Endothelial cell (in vitro differentiated cells): ENCODE data around the gene FAM9A. TPM values are rescaled to one million over a fixed set of nuclear protein-coding genes. Genes with fewer than 3 reads are reported as not detected.

Experiments
- DNase-seq: peaks from one replicate; pipeline ENCODE4 v3.0.0; 2021; ENCODE audit warnings: low spot score
- H3K27ac Mint-ChIP-seq: one replicate; pipeline ENCODE4 v1.8.0; 2021; ENCODE audit warnings: mixed read lengths, inconsistent platforms; ENCODE audit not compliant: unreplicated experiment
- H3K27me3 Mint-ChIP-seq: one replicate; pipeline ENCODE4 v1.8.0; 2021; ENCODE audit warnings: mild to moderate bottlenecking, moderate library complexity, mixed read lengths, inconsistent platforms; ENCODE audit not compliant: unreplicated experiment
- H3K36me3 Mint-ChIP-seq: one replicate; pipeline ENCODE4 v1.8.0; 2021; ENCODE audit warnings: mild to moderate bottlenecking, low read depth, mixed read lengths, inconsistent platforms; ENCODE audit not compliant: unreplicated experiment
- H3K4me1 Mint-ChIP-seq: one replicate; pipeline ENCODE4 v1.8.0; 2021; ENCODE audit warnings: mild to moderate bottlenecking, mixed read lengths, inconsistent platforms; ENCODE audit not compliant: unreplicated experiment
- H3K4me3 Mint-ChIP-seq: one replicate; pipeline ENCODE4 v1.8.0; 2021; ENCODE audit warnings: mild to moderate bottlenecking, mixed read lengths, inconsistent platforms; ENCODE audit not compliant: unreplicated experiment
- H3K9me3 Mint-ChIP-seq: one replicate; pipeline ENCODE4 v1.8.0; 2021; ENCODE audit warnings: mixed read lengths, inconsistent platforms; ENCODE audit not compliant: unreplicated experiment
- CTCF ChIP-seq: fragments of 200-600 bp; sonication (generic); IDR thresholded peaks from one replicate; pipeline ENCODE4 v1.5.0; 2021; ENCODE audit warnings: antibody characterized with exemption; ENCODE audit not compliant: unreplicated experiment
- long read RNA-seq: library from polyadenylated mRNA; unstranded; transcript quantifications from one replicate; pipeline ENCODE4 v2.0.0, GENCODE V29; 2020; ENCODE audit not compliant: unreplicated experiment
- total RNA-seq: library from RNA; stranded (reverse); fragmentation: NEBNext Ultra II Directional; extraction: Animal tissue kit (Norgen Biotek cat#: 25700); gene quantifications from one replicate; pipeline ENCODE4 v1.2.1, GENCODE V29; 2021; ENCODE audit not compliant: unreplicated experiment

FAM9A gene
- not detected for total RNA-seq
- long read RNA-seq = 0 reads

- H3K4me3 Mint-ChIP-seq = no peak within 1 kb of the TSS
- no peak within 1 kb of the TSS for H3K27ac Mint-ChIP-seq
- H3K4me1 Mint-ChIP-seq = no peaks in the 10 kb centered on the region
- no peaks in the 10 kb centered on the region for H3K36me3 Mint-ChIP-seq
- TF ChIP-seq CTCF = no peak
- no peak for DNase-seq
- no peaks in the 10 kb centered on the region for H3K27me3 Mint-ChIP-seq
- H3K9me3 Mint-ChIP-seq = no peaks in the 10 kb centered on the region
These were observed at the start of gene FAM9A for GRCh38 chrX:8801041-8801599. FAM9A (minus strand) TSS chrX:8801383; CDS start chrX:8800171, 1,212 bp downstream.

GRCh38 chrX:8850478-8850877 lies 49.3 kb upstream of the FAM9A start:
- no peak for DNase-seq
- no peak for TF ChIP-seq CTCF
- Mint-ChIP-seq H3K27me3 (no peaks in the 10 kb centered on the region), H3K36me3 (no peaks in the 10 kb centered on the region), H3K9me3 (no peaks in the 10 kb centered on the region), H3K4me3 (no peak overlapping the region), H3K4me1 (no peaks in the 10 kb centered on the region), H3K27ac (no peak overlapping the region)

- DNase-seq = no peak
- H3K9me3 Mint-ChIP-seq = no peaks in the 10 kb centered on the region
- H3K4me3 Mint-ChIP-seq = no peak overlapping the region
- no peaks in the 10 kb centered on the region for H3K36me3 Mint-ChIP-seq
- H3K27me3 Mint-ChIP-seq = no peaks in the 10 kb centered on the region
- no peak overlapping the region for H3K27ac Mint-ChIP-seq
- no peak for TF ChIP-seq CTCF
- H3K4me1 Mint-ChIP-seq = no peaks in the 10 kb centered on the region
These were observed 48.8 kb upstream of the FAM9A start for GRCh38 chrX:8849945-8850344.

- H3K27me3 Mint-ChIP-seq = no peaks in the 10 kb centered on the region
- DNase-seq = no peak
- no peaks in the 10 kb centered on the region for H3K36me3 Mint-ChIP-seq
- no peak for TF ChIP-seq CTCF
- no peaks in the 10 kb centered on the region for H3K4me1 Mint-ChIP-seq
- H3K27ac Mint-ChIP-seq = no peak overlapping the region
- H3K4me3 Mint-ChIP-seq = no peak overlapping the region
- H3K9me3 Mint-ChIP-seq = no peaks in the 10 kb centered on the region
These were observed 48.3 kb upstream of the FAM9A start for GRCh38 chrX:8849458-8849857.

- no peaks in the 10 kb centered on the region for H3K27me3 Mint-ChIP-seq
- H3K4me1 Mint-ChIP-seq = no peaks in the 10 kb centered on the region
- H3K27ac Mint-ChIP-seq = no peak overlapping the region
- no peaks in the 10 kb centered on the region for H3K36me3 Mint-ChIP-seq
- no peak overlapping the region for H3K4me3 Mint-ChIP-seq
- no peaks in the 10 kb centered on the region for H3K9me3 Mint-ChIP-seq
- no peak for TF ChIP-seq CTCF
- DNase-seq = no peak
These were observed 47.7 kb upstream of the FAM9A start for GRCh38 chrX:8848911-8849310.
